Panc1 (cell line): ENCODE results near the gene MYRF.

ENCODE experiments used
- POLR2AphosphoS5 ChIP-seq: IDR thresholded peaks from 2 replicates; pipeline ENCODE4 v1.6.1; 2012; ENCODE audit warnings: mild to moderate bottlenecking, low read depth, low read length, moderate library complexity
- SIN3A ChIP-seq: IDR thresholded peaks from 2 replicates; pipeline ENCODE4 v1.6.1; 2012; ENCODE audit warnings: low read depth, mild to moderate bottlenecking, low read length, moderate library complexity, borderline replicate concordance; ENCODE audit not compliant: insufficient read depth
- TF ChIP-seq, protein P1 (sequence below): fragments of 450-650 bp; IDR thresholded peaks from 2 replicates; pipeline ENCODE4 v1.5.1; 2017; ENCODE audit warnings: mild to moderate bottlenecking

DNA sequence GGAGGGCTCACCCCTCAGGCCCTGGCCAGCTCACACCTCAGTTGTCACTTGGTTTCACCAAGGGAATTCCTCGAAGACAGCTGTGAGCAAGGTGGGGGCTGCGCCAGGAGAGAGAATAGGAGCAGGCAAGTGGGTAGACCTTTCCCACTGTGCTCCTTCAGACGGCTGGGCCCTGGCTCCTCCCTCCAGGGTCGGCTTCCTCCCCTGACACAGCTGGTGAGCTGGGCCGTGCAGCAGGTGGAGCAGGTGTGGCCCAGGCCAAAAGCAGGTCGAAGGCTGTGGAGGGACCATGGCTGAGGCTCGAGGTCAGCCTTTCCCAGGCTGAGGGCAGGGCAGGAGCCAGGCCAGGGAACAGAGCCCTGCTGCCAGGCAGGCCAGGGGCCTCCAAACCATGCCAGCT, 12.5 kb upstream of the MYRF start:
- TF ChIP-seq, protein P1, sequence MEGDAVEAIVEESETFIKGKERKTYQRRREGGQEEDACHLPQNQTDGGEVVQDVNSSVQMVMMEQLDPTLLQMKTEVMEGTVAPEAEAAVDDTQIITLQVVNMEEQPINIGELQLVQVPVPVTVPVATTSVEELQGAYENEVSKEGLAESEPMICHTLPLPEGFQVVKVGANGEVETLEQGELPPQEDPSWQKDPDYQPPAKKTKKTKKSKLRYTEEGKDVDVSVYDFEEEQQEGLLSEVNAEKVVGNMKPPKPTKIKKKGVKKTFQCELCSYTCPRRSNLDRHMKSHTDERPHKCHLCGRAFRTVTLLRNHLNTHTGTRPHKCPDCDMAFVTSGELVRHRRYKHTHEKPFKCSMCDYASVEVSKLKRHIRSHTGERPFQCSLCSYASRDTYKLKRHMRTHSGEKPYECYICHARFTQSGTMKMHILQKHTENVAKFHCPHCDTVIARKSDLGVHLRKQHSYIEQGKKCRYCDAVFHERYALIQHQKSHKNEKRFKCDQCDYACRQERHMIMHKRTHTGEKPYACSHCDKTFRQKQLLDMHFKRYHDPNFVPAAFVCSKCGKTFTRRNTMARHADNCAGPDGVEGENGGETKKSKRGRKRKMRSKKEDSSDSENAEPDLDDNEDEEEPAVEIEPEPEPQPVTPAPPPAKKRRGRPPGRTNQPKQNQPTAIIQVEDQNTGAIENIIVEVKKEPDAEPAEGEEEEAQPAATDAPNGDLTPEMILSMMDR = no peak
- no peak for TF ChIP-seq SIN3A
- no peak for TF ChIP-seq POLR2AphosphoS5
